Measurements from ENCODE around the gene PRSS21.
A peak's percentile ranks its signal among the peaks of the same experiment; 100 is the strongest.

Gene PRSS21

GRCh38 chr16:2779978-2780898 is 36.8 kb upstream of the PRSS21 start:
- no peak for DNase-seq

- DNase-seq: no peak
Observed at GRCh38 chr16:2782583-2783351, 34.3 kb upstream of the PRSS21 start.

GRCh38 chr16:2783581-2784357 is 33.3 kb upstream of the PRSS21 start:
- DNase-seq: no peak

- DNase-seq: no peak
Observed at GRCh38 chr16:2784358-2785100, 32.5 kb upstream of the PRSS21 start.

- peak; percentile 38 for DNase-seq
Observed at GRCh38 chr16:2785101-2785991, 31.7 kb upstream of the PRSS21 start.

- no peak for DNase-seq
Observed at GRCh38 chr16:2786061-2786825, 30.8 kb upstream of the PRSS21 start.

GRCh38 chr16:2786826-2787151 is 30.2 kb upstream of the PRSS21 start:
- no peak for DNase-seq

- DNase-seq: no peak
Observed at GRCh38 chr16:2787406-2787805, 29.6 kb upstream of the PRSS21 start, which contains the start of gene PRSS33. PRSS33 (minus strand) TSS chr16:2787560; CDS start chr16:2786547, 1,013 bp downstream.

GRCh38 chr16:2787961-2788360 is 29.1 kb upstream of the PRSS21 start:
- no peak for DNase-seq

GRCh38 chr16:2790631-2791030 is 26.4 kb upstream of the PRSS21 start:
- DNase-seq: no peak

GRCh38 chr16:2791174-2791573 is 25.9 kb upstream of the PRSS21 start:
- no peak for DNase-seq

- no peak for DNase-seq
Observed at GRCh38 chr16:2792940-2793339, 24.1 kb upstream of the PRSS21 start.

- DNase-seq: no peak
Observed at GRCh38 chr16:2795395-2796143, 21.5 kb upstream of the PRSS21 start.

GRCh38 chr16:2798723-2799204 is 18.3 kb upstream of the PRSS21 start:
- DNase-seq: no peak

GRCh38 chr16:2799205-2799858 is 17.7 kb upstream of the PRSS21 start:
- DNase-seq: no peak

GRCh38 chr16:2799859-2800226 is 17.2 kb upstream of the PRSS21 start:
- no peak for DNase-seq

- no peak for DNase-seq
Observed at GRCh38 chr16:2803545-2804195, 13.4 kb upstream of the PRSS21 start.

- no peak for DNase-seq
Observed at GRCh38 chr16:2804728-2805127, 12.3 kb upstream of the PRSS21 start.

GRCh38 chr16:2806286-2806685 is 10.8 kb upstream of the PRSS21 start:
- no peak for DNase-seq

Data from activated naive CD4-positive, alpha-beta T cell treated with Interleukin-2 at 50 U/mL for 16 hours (primary cell).